GM19463 (cell line): Measurements from ENCODE around the gene DDX11.
"Not testable (repeated sequence)": the region's sequence is repeated elsewhere in the genome, so short reads cannot be mapped to it uniquely, and the experiment has no call there.

Experiments
- ATAC-seq: cut with Tn5 transposase; IDR thresholded peaks from one replicate; pipeline ENCODE4 v1.9.1; 2021; ENCODE audit warnings: mild to moderate bottlenecking, moderate library complexity; ENCODE audit not compliant: unreplicated experiment

The DDX11 gene

GRCh38 chr12:31098363-31098762, 24.7 kb downstream of the DDX11 start:
- not testable (repeated sequence) for ATAC-seq

GRCh38 chr12:31098771-31099170, 25.1 kb downstream of the DDX11 start:
- not testable (repeated sequence) for ATAC-seq

GRCh38 chr12:31099434-31099833, 25.8 kb downstream of the DDX11 start:
- ATAC-seq, result not testable (repeated sequence)

GRCh38 chr12:31100503-31101208, 27.0 kb downstream of the DDX11 start:
- ATAC-seq, result not testable (repeated sequence)

GRCh38 chr12:31102125-31102524, 28.5 kb downstream of the DDX11 start:
- not testable (repeated sequence) for ATAC-seq

GRCh38 chr12:31102596-31102995, 28.9 kb downstream of the DDX11 start:
- not testable (repeated sequence) for ATAC-seq

GRCh38 chr12:31103561-31103975, 29.9 kb downstream of the DDX11 start:
- ATAC-seq, result not testable (repeated sequence)

GRCh38 chr12:31104220-31104619, 30.6 kb downstream of the DDX11 start:
- ATAC-seq, result not testable (repeated sequence)

GRCh38 chr12:31104773-31105172, 31.1 kb downstream of the DDX11 start:
- ATAC-seq, result not testable (repeated sequence)

- ATAC-seq, result no peak
Observed at GRCh38 chr12:31105668-31106067, 32.0 kb downstream of the DDX11 start.

GRCh38 chr12:31106101-31106803, 32.6 kb downstream of the DDX11 start:
- no peak for ATAC-seq

GRCh38 chr12:31109773-31110172, 36.1 kb downstream of the DDX11 start:
- ATAC-seq, result not testable (repeated sequence)

- not testable (repeated sequence) for ATAC-seq
Observed at GRCh38 chr12:31110263-31110662, 36.6 kb downstream of the DDX11 start.

GRCh38 chr12:31115092-31115601, 41.5 kb downstream of the DDX11 start:
- ATAC-seq, result not testable (repeated sequence)

GRCh38 chr12:31116846-31117202, 43.2 kb downstream of the DDX11 start:
- ATAC-seq, result not testable (repeated sequence)

- no peak for ATAC-seq
Observed at GRCh38 chr12:31117203-31118011, 43.7 kb downstream of the DDX11 start.

- no peak for ATAC-seq
Observed at GRCh38 chr12:31118347-31119191, 44.9 kb downstream of the DDX11 start.

GRCh38 chr12:31119192-31119802, 45.6 kb downstream of the DDX11 start:
- no peak for ATAC-seq

GRCh38 chr12:31119803-31120211, 46.1 kb downstream of the DDX11 start:
- no peak for ATAC-seq
